Fibroblast of lung (primary cell): ENCODE measurements around the gene MYO5B. TPM values are rescaled to one million over a fixed set of nuclear protein-coding genes. Genes with fewer than 3 reads are reported as not detected.

Experiments
- DNase-seq, 2 donors: peaks; one replicate each; pipeline versions ENCODE4 v3.0.0 to v3.0.0-alpha.2; 2010; ENCODE audit warnings: low read depth in 2 of 2
- H2AFZ ChIP-seq: 2 replicates; pipeline ENCODE4 v1.5.1; 2012; ENCODE audit warnings: low read length, control low read depth, inconsistent platforms
- H3K27ac ChIP-seq: 2 replicates; pipeline ENCODE4 v1.5.1; 2011; ENCODE audit warnings: low read length, control low read depth; ENCODE audit not compliant: insufficient read depth
- H3K27me3 ChIP-seq: 2 replicates; pipeline ENCODE4 v1.5.1; 2011; ENCODE audit warnings: mild to moderate bottlenecking, low read length; ENCODE audit not compliant: control insufficient read depth, insufficient read depth
- H3K36me3 ChIP-seq: 2 replicates; pipeline ENCODE4 v1.5.1; 2011; ENCODE audit warnings: low read length; ENCODE audit not compliant: control insufficient read depth, insufficient read depth
- H3K4me1 ChIP-seq: 2 replicates; pipeline ENCODE4 v1.5.1; 2011; ENCODE audit warnings: low read length; ENCODE audit not compliant: control insufficient read depth, insufficient read depth; ENCODE audit errors: extremely low read depth
- H3K4me2 ChIP-seq: 2 replicates; pipeline ENCODE4 v1.5.1; 2011; ENCODE audit warnings: low read length, control low read depth; ENCODE audit not compliant: insufficient read depth; ENCODE audit errors: extremely low read depth
- H3K4me3 ChIP-seq, 4 experiments: fragments of 200-600 bp in 1 of 4; sonication (generic) in 1 of 4; replicated peaks in 1 of 4; 2 replicates each; pipeline ENCODE4 v1.5.1; 2011 to 2016; ENCODE audit warnings: low read length in 4 of 4, low read depth in 3 of 4, mild to moderate bottlenecking in 3 of 4, control low read depth in 2 of 4, inconsistent platforms in 1 of 4, mixed read lengths in 1 of 4; ENCODE audit not compliant: insufficient read depth in 1 of 4; ENCODE audit errors: control extremely low read depth in 1 of 4
- H3K79me2 ChIP-seq: 2 replicates; pipeline ENCODE4 v1.5.1; 2012; ENCODE audit warnings: mild to moderate bottlenecking, low read length, inconsistent platforms; ENCODE audit not compliant: control insufficient read depth, insufficient read depth
- H3K9ac ChIP-seq: 2 replicates; pipeline ENCODE4 v1.5.1; 2011; ENCODE audit warnings: mild to moderate bottlenecking, low read length, control low read depth; ENCODE audit not compliant: insufficient read depth
- H3K9me3 ChIP-seq: 2 replicates; pipeline ENCODE4 v1.5.1; 2012; ENCODE audit warnings: low read depth, low read length; ENCODE audit not compliant: control insufficient read depth, insufficient read depth
- H4K20me1 ChIP-seq: 2 replicates; pipeline ENCODE4 v1.5.1; 2011; ENCODE audit warnings: low read length; ENCODE audit not compliant: control insufficient read depth, insufficient read depth; ENCODE audit errors: extremely low read depth
- CTCF ChIP-seq, 2 donors: IDR thresholded peaks in 1 of 2; conservative IDR thresholded peaks in 1 of 2; 1 replicate in 1 of 2; 2 replicates in 1 of 2; pipeline ENCODE4 v1.5.1; 2011 to 2012; ENCODE audit warnings: low read length in 2 of 2, control low read depth in 1 of 2, inconsistent platforms in 1 of 2, low read depth in 1 of 2, mild to moderate bottlenecking in 1 of 2
- EZH2 ChIP-seq: IDR thresholded peaks from 2 replicates; pipeline ENCODE4 v1.5.1; 2012; ENCODE audit warnings: low read length, control low read depth, mild to moderate bottlenecking; ENCODE audit errors: missing control alignments
- polyA plus RNA-seq, 2 donors: library from polyadenylated mRNA; depleted of rRNA in 1 of 2; stranded (reverse) in 1 of 2; unstranded in 1 of 2; fragments of >200 nt; gene quantifications; 2 replicates each; pipeline ENCODE4 v1.2.1, GENCODE V29; 2011 to 2012; ENCODE audit warnings: missing spikeins in 1 of 2
- total RNA-seq: library from RNA; depleted of rRNA; stranded (reverse); fragments of >200 nt; gene quantifications from 2 replicates; pipeline ENCODE4 v1.2.1, GENCODE V29; 2014

Gene MYO5B
- total and polyA plus RNA-seq, 2 donors (not counting 1 experiment from before 2014, with no cell fraction given), result under 0.01 to 0.06 TPM

GRCh38 chr18:50057009-50057408 is 137.9 kb downstream of the MYO5B start:
- Histone ChIP-seq H4K20me1 (no peaks in the 10 kb centered on the region), H2AFZ (no peak overlapping the region), H3K36me3 (no peaks in the 10 kb centered on the region), H3K27ac (no peak overlapping the region), H3K4me1 (no peaks in the 10 kb centered on the region), H3K4me3 (no peak overlapping the region), H3K9ac (no peak overlapping the region), H3K4me2 (no peak overlapping the region), H3K9me3 (no peaks in the 10 kb centered on the region), H3K27me3 (peaks cover 2% of the 10 kb centered on the region), H3K79me2 (no peaks in the 10 kb centered on the region)
- DNase-seq, result no peak
- TF ChIP-seq EZH2 (no peak), CTCF (conservative IDR thresholded peaks at IDR 0.05 in 1 of 2, IDR thresholded peaks at IDR 0.05 in 1 of 2; ENCODE audit: low read depth in 1 of 2, low read length in 2 of 2) (no peak)

GRCh38 chr18:50056185-50056584 is 138.8 kb downstream of the MYO5B start:
- no peaks in the 10 kb centered on the region for H3K9me3 ChIP-seq
- H3K4me2 ChIP-seq, result no peak overlapping the region
- H3K27me3 ChIP-seq, result peaks cover 2% of the 10 kb centered on the region
- H3K36me3 ChIP-seq, result no peaks in the 10 kb centered on the region
- no peak overlapping the region for H3K9ac ChIP-seq
- no peak overlapping the region for H3K27ac ChIP-seq
- H2AFZ ChIP-seq, result no peak overlapping the region
- TF ChIP-seq CTCF (conservative IDR thresholded peaks at IDR 0.05 in 1 of 2, IDR thresholded peaks at IDR 0.05 in 1 of 2; ENCODE audit: low read depth in 1 of 2, low read length in 2 of 2), result no peak
- H3K4me1 ChIP-seq, result no peaks in the 10 kb centered on the region
- H4K20me1 ChIP-seq, result no peaks in the 10 kb centered on the region
- DNase-seq, result no peak
- H3K79me2 ChIP-seq, result no peaks in the 10 kb centered on the region
- no peak overlapping the region for H3K4me3 ChIP-seq

GRCh38 chr18:50055488-50055887 is 139.5 kb downstream of the MYO5B start:
- Histone ChIP-seq H4K20me1 (no peaks in the 10 kb centered on the region), H3K27me3 (peaks cover 2% of the 10 kb centered on the region), H3K4me3 (no peak overlapping the region), H3K9me3 (no peaks in the 10 kb centered on the region), H3K4me1 (no peaks in the 10 kb centered on the region), H3K9ac (no peak overlapping the region), H2AFZ (no peak overlapping the region), H3K4me2 (no peak overlapping the region), H3K79me2 (no peaks in the 10 kb centered on the region), H3K27ac (no peak overlapping the region), H3K36me3 (no peaks in the 10 kb centered on the region)
- TF ChIP-seq EZH2, result no peak
- no peak for TF ChIP-seq CTCF (conservative IDR thresholded peaks at IDR 0.05 in 1 of 2, IDR thresholded peaks at IDR 0.05 in 1 of 2; ENCODE audit: low read depth in 1 of 2, low read length in 2 of 2)
- DNase-seq, result no peak
